NCI-H2107 (cell line): Measurements from ENCODE around the gene INSRR.

Experiments used
- DNase-seq: peaks from one replicate; lab custom pipeline; 2025; lab: John Stamatoyannopoulos, UW

INSRR gene

DNA sequence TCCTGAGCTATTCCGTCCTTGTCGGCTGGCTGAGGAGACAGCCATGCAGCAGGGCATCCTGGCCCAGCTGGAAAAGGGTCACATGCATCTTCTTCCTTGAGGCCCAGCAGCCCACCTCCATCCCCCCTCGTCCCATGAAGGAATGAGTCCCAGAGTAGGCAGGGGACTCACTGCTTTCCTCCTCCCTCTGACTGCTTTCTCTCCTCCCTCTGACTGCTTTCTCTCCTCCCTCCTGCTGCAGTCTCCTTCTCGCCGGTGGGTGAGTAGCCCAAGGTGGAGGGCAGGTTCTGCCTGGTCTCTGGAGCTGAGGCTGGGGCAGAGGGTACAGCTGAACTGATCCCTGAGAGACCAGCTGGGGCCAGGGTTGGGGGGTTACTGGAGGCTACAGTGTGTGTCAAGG, 15.2 kb upstream of the INSRR start:
- no peak for DNase-seq

GRCh38 chr1:156873659-156874058, 14.7 kb upstream of the INSRR start:
- no peak for DNase-seq

- DNase-seq, result no peak
These were observed 10.5 kb upstream of the INSRR start for GRCh38 chr1:156869455-156869854.

DNA sequence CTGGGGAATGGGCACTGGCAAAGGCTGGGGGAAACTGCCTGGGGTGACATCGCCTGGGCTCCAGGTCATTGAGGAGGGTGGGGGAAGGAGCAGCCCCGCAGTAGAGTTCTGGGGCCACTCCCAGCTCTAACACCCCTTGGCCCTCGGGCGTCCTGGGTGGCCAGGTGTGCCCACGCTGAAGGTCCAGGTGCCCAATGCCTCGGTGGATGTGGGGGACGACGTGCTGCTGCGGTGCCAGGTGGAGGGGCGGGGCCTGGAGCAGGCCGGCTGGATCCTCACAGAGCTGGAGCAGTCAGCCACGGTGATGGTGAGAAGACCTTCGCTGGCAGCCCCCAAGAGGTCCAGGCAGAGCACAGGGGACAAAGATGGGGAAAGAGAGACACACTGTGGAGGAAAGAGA, 9.4 kb upstream of the INSRR start:
- DNase-seq, result no peak

DNA sequence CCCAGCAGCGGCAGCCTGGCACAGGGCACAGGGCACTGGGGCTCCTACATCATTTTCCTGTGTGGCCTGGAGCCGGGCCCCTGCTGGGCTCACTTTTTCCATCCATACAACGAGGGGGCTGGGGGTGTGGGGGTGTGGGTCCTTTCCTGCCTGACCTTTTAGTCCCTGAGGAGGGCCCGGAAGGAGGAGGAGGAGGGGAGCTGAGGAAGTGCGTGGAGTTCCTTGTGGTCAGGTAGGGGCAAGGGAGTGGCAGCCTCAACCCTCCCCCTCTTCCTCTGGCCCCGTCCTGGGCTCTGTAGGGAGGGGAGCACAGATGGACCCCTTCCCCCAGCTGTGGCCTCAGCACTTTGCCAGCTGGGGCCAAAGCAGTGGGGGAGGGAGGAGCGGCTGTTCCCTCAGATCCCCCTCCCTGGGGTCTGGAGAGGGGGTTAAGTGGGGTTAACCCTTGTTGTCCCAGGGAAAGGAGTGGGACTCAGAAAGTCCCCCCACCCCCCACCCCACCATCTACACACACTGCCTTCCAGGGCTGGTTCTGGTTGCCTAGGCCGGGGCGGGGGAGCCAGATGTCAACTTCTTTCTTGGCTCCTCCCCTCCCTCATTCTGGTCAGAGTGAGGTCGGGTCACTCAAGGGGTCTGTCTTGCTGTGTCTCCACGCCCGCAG, 7.5 kb upstream of the INSRR start:
- no peak for DNase-seq

GRCh38 chr1:156865865-156866248, 6.9 kb upstream of the INSRR start:
- no peak for DNase-seq

- no peak for DNase-seq
These were observed 6.3 kb upstream of the INSRR start for GRCh38 chr1:156865258-156865657.

- no peak for DNase-seq
These were observed 5.9 kb upstream of the INSRR start for GRCh38 chr1:156864796-156865195.

GRCh38 chr1:156863631-156864030, 4.7 kb upstream of the INSRR start:
- no peak for DNase-seq

DNA sequence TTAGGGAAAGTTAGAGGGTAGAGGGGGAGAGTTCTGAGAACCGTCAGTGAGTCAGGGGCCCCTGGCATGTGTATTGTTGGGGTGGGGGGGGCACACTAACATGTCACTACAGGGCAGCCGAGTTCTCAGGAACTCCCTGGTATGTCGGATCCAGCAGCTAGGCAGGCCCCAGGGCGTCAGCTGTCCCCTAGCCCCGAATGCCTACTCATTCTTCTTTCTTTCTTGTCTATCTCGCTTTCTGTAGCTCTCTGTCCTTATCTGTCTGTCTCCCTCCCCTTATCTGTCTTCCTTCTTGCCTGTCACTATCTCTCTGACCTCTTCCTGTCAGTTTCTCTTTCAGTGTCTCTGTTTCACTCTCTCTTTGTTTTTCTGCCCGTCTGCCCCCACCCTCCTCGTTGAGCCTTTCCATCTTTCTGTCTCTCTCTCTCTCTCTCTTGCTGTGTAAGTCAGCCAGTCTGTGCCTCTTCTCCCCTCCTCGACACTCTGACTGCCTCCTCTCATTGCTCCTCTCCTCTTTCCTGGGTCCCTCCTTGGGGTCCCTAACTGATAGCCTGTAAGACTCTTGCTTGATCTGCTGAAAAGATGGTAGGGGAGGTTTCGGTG, 4.2 kb upstream of the INSRR start:
- no peak for DNase-seq

DNA sequence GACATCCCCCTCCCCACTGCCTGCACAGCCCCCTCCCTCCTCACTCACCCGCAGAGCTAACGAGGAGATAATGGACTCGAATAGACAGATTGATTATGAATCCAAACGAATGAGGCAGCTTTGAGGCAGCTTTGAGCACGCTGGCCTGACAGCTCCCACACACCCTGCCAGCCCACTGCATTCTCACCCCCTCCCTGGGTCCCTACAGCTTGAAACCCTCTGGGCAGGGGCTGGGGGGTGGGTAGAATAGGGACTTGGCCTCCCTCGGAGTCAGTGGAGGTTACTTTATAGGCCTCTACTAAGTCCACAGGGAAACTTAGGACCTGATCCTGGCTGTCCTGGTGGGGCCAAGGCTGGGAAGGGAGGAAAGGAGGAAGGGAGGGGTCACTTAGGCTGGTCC, 3.7 kb upstream of the INSRR start:
- no peak for DNase-seq

- peak; percentile 44 for DNase-seq
These were observed 1.9 kb upstream of the INSRR start, which contains the start of gene NTRK1 for GRCh38 chr1:156860628-156861423. Gene NTRK1 (plus strand): TSS chr1:156860865. CDS start chr1:156860935, 70 bp downstream.

DNA sequence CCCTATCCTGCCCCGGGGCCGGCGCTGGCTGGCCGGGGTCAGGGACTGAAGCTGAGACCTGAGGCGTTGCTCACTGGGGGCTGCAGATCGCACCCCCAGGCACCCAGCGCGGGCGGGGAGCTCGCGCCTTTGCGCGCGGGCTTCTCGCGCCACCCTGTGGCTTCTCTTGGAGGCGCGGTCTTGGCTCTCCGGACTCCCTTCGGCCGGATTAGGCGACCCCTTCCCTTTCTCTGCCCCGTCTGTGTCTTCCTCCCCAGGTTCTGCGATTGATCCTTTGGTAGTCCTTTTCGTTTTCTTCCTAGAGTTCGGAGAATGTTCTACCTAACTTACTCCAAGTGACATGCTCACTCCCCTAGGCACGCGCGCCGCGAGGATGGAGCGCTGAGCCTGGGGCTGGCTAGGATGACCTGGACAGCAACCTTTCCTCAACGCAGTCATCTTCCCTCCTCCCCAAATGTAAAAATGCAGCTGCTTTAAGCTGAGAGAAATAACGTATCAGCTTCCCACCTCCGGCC, 1.3 kb upstream of the INSRR start:
- no peak for DNase-seq

GRCh38 chr1:156859523-156860112, 701 bp upstream of the INSRR start:
- no peak for DNase-seq

DNA sequence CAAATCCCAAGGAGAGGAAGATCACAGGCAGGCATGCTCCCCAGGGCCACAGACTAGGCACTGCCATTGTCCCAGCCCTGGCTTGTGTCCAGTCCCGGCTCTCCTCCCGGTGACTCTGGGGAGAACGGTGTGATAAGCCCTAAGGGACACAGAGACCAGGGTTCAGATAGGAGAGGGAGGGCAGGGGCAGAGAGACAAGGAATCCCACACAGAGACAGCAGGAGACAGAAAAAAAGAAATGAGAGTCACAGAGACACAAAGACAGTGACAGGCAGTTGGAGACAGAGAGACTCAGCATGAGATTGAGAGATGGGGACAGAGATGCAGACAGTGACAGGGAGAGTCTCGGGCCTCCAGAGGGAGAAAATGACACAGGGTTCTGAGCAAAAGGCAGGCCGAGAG, 361 bp downstream of the INSRR start:
- DNase-seq, result no peak

GRCh38 chr1:156857532-156857931, 1.4 kb downstream of the INSRR start:
- DNase-seq, result no peak

- DNase-seq, result no peak
These were observed 2.6 kb downstream of the INSRR start for GRCh38 chr1:156856282-156856785.

- DNase-seq, result no peak
These were observed 4.3 kb downstream of the INSRR start for GRCh38 chr1:156854634-156855033.

GRCh38 chr1:156853761-156854160, 5.2 kb downstream of the INSRR start:
- no peak for DNase-seq

DNA sequence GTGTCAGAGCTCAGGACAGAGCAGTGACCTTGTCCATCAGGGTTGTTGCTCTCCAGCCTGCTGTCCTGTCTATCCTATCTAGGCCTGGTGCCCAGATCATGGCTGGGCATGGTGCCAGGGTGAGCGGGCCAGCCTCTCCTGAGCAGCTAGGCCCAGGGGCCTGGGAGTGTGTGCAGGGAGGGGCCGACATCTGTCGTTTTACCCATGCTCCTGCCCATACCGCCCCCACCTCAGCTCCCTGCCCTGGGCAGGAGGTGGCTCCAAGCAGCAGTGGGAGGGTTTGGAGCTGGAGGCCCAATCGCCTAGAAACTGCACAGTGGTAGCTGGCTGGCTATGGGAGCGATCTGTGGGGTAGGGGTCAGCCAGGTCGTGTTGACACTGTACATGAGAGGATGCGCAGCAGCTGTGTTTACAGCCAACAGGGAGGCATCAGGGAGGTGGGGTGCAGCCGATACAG, 6.5 kb downstream of the INSRR start:
- peak; percentile 60 for DNase-seq

GRCh38 chr1:156851779-156852417, 7.0 kb downstream of the INSRR start:
- no peak for DNase-seq

DNA sequence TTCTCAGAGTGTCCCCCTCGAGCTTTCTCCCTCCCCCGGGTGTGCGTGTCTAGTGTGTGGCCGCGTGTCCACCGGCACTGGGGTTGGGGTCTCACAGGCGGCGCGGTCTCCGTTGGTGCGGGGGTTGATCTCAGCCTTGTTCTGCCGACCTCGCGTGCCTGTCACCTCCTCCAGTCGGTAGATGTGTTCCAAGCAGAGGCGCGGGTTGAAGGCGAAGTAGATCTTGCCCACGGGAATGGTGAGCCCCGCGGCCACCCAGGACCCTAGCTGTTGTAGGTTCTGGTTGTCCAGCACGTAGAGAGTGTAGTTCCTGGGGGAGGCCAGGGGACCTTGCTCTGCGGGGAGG, 9.8 kb downstream of the INSRR start:
- no peak for DNase-seq
